Measurements from ENCODE around the gene BCAS3. TPM values are rescaled to one million over a fixed set of nuclear protein-coding genes. Genes with fewer than 3 reads are reported as not detected.

BCAS3 gene
- total and polyA plus RNA-seq, 11 donors: 4.5 to 23.5 (median 17.9) TPM

GRCh38 chr17:61363601-61364462, 686.2 kb downstream of the BCAS3 start:
- intact Hi-C loops (cut with DNase I): no loop called here
- Histone ChIP-seq H3K4me1 (peaks cover 0 to 18% (median 0%) of the 10 kb centered on the region in 12 donors), H3K27ac (no peak overlapping the region), H3K27me3 (peaks cover 0 to 3% (median 0%) of the 10 kb centered on the region in 9 donors), H3K36me3 (no peaks in the 10 kb centered on the region), H3K4me3 (no peak overlapping the region), H3K9me3 (no peaks in the 10 kb centered on the region)
- WGBS, 4 donors: 96 to 97% (median 97%) methylated on average over 13 of the region's 13 CpGs
- no peak for TF ChIP-seq CTCF (IDR thresholded peaks at IDR 0.05)
- no peak for TF ChIP-seq POLR2A (IDR thresholded peaks at IDR 0.05)
- no peak for DNase-seq
- no peak for ATAC-seq

GRCh38 chr17:61364463-61364846, 686.8 kb downstream of the BCAS3 start:
- intact Hi-C loops (cut with DNase I): no loop called here
- H3K27me3 ChIP-seq: peaks cover 0 to 3% (median 0%) of the 10 kb centered on the region in 9 donors
- no peak overlapping the region for H3K4me3 ChIP-seq
- no peak for TF ChIP-seq CTCF (IDR thresholded peaks at IDR 0.05)
- no peak for TF ChIP-seq POLR2A (IDR thresholded peaks at IDR 0.05)
- ATAC-seq (no peak), DNase-seq (no peak)
- no peaks in the 10 kb centered on the region for H3K36me3 ChIP-seq
- H3K4me1 ChIP-seq: peaks cover 0 to 18% (median 0%) of the 10 kb centered on the region in 12 donors
- no peak overlapping the region for H3K27ac ChIP-seq
- no peaks in the 10 kb centered on the region for H3K9me3 ChIP-seq
- 97 to 100% (median 99%) methylated on average over 3 of the region's 3 CpGs for WGBS, 4 donors

GRCh38 chr17:61366076-61366714, 688.5 kb downstream of the BCAS3 start:
- DNase-seq (peak in 1 of 5 donors; percentile 42), ATAC-seq (peak; percentile 52 to 76 (median 74))
- Histone ChIP-seq H3K9me3 (no peaks in the 10 kb centered on the region), H3K27me3 (peaks cover 0 to 3% (median 0%) of the 10 kb centered on the region in 9 donors), H3K27ac (peak overlapping the region in 3 of 12 donors; percentile 10 to 38 (median 26)), H3K36me3 (peaks cover 0 to 3% (median 0%) of the 10 kb centered on the region in 9 donors), H3K4me3 (no peak overlapping the region), H3K4me1 (peaks cover 0 to 18% (median 0%) of the 10 kb centered on the region in 12 donors)
- 56 to 77% (median 68%) methylated on average over 8 of the region's 8 CpGs for WGBS, 4 donors
- intact Hi-C loops (cut with DNase I): no loop called here
- TF ChIP-seq CTCF (IDR thresholded peaks at IDR 0.05) (no peak), POLR2A (IDR thresholded peaks at IDR 0.05) (no peak)

All from heart left ventricle (tissue), 16 donors.